K562 (cell line): ENCODE data around the gene PLXNA2. TPM values are rescaled to one million over a fixed set of nuclear protein-coding genes. Genes with fewer than 3 reads are reported as not detected.

Experiments
- CHAMP1 ChIP-seq: fragments of 450-650 bp; IDR thresholded peaks from 2 replicates; pipeline ENCODE4 v1.6.1; 2016; ENCODE audit warnings: mild to moderate bottlenecking
- CHD7 ChIP-seq: fragments of 200-600 bp; sonication (generic); IDR thresholded peaks from one replicate; pipeline ENCODE4 v1.6.1; 2012; ENCODE audit warnings: mild to moderate bottlenecking, low read depth, low read length, inconsistent platforms
- DMBX1 ChIP-seq: fragments of 250-450 bp; sonication (Bioruptor Pico); IDR thresholded peaks from 2 replicates; pipeline ENCODE4 v1.8.0; 2022; ENCODE audit warnings: inconsistent platforms, mild to moderate bottlenecking, moderate library complexity, borderline replicate concordance
- FOXA3 ChIP-seq, 2 experiments: fragments of 450-650 bp in 1 of 2; sonication (generic) in 1 of 2; formaldehyde crosslinking; IDR thresholded peaks in 1 of 2; conservative IDR thresholded peaks in 1 of 2; 2 replicates each; pipeline versions ENCODE4 v1.4.0 to v1.8.0; 2020 to 2022; ENCODE audit warnings: mild to moderate bottlenecking in 2 of 2, missing genetic modification reagents in 1 of 2
- HSF4 ChIP-seq: fragments of 250-450 bp; sonication (Bioruptor Pico); IDR thresholded peaks from 2 replicates; pipeline ENCODE4 v2.1.2; 2022; ENCODE audit warnings: mild to moderate bottlenecking, moderate library complexity, borderline replicate concordance
- PATZ1 ChIP-seq: fragments of 250-450 bp; sonication (Bioruptor Pico); IDR thresholded peaks from 2 replicates; pipeline ENCODE4 v1.5.0; 2020; ENCODE audit warnings: mild to moderate bottlenecking, borderline replicate concordance
- PCBP2 ChIP-seq: fragments of 200-400 bp; formaldehyde crosslinking; IDR thresholded peaks from 2 replicates; pipeline ENCODE4 v1.6.1; 2018; ENCODE audit warnings: low read length, low read depth, mild to moderate bottlenecking, moderate library complexity; ENCODE audit not compliant: poor library complexity, severe bottlenecking
- POLR2A ChIP-seq: fragments of 450-650 bp; conservative IDR thresholded peaks from 2 replicates; pipeline ENCODE4 v1.6.1; 2016
- POLR3A ChIP-seq: IDR thresholded peaks from 2 replicates; pipeline ENCODE4 v1.6.1; 2011; ENCODE audit warnings: borderline replicate concordance, mild to moderate bottlenecking, moderate library complexity; ENCODE audit not compliant: insufficient read length, insufficient read depth; ENCODE audit errors: extremely low read depth
- polyA plus RNA-seq, 8 experiments: library from polyadenylated mRNA; depleted of rRNA in 4 of 8; stranded (reverse) in 5 of 8; unstranded in 3 of 8; fragments of >200 nt; fragmentation: Nextera tagmentation in 2 of 8; fragmentation: Illumina TruSeq in 1 of 8; extraction: Ambion mirVana in 2 of 8; extraction: Trizol in 1 of 8; gene quantifications; 2 replicates each; pipeline versions ENCODE4 v1.2.1 to v1.2.3, GENCODE V29; 2011 to 2014; ENCODE audit warnings: inconsistent platforms in 1 of 8, missing spikeins in 1 of 8
- total RNA-seq, 7 experiments: library from RNA; depleted of rRNA in 6 of 7; stranded (reverse); fragments of >200 nt in 6 of 7; fragmentation: Illumina TruSeq in 2 of 7; extraction: Trizol in 2 of 7; gene quantifications; 2 replicates each; pipeline versions ENCODE4 v1.2.1 to v1.2.3, GENCODE V29; 2011 to 2021; ENCODE audit warnings: low replicate concordance in 1 of 7

Gene PLXNA2
- total and polyA plus RNA-seq, 9 of the 15 experiments (the other 6 are each of a cell fraction or from before 2014, with no cell fraction given) = 0.01 to 1.3 (median 0.32) TPM

GRCh38 chr1:208225954-208226937 lies 17.9 kb downstream of the PLXNA2 start (continued):
- no peak for TF ChIP-seq FOXA3 (CRISPR knock-in tag; conservative IDR thresholded peaks at IDR 0.05 in 1 of 2, IDR thresholded peaks at IDR 0.05 in 1 of 2)
- no peak for TF ChIP-seq CHD7
- TF ChIP-seq PCBP2 = no peak
- peak; percentile 48; the same call in 1 of the 2 replicates for TF ChIP-seq HSF4 (CRISPR knock-in tag)
- no peak for TF ChIP-seq CHAMP1
- no peak for TF ChIP-seq POLR3A
- no peak for TF ChIP-seq PATZ1 (CRISPR knock-in tag)
- TF ChIP-seq DMBX1 (CRISPR knock-in tag) = peak; percentile 91
- no peak for TF ChIP-seq POLR2A
